Measurements from ENCODE around the gene PSAT1.
A peak's percentile ranks its signal among the peaks of the same experiment; 100 is the strongest.
"Not testable (repeated sequence)": the region's sequence is repeated elsewhere in the genome, so short reads cannot be mapped to it uniquely, and the experiment has no call there.

Gene PSAT1

DNA sequence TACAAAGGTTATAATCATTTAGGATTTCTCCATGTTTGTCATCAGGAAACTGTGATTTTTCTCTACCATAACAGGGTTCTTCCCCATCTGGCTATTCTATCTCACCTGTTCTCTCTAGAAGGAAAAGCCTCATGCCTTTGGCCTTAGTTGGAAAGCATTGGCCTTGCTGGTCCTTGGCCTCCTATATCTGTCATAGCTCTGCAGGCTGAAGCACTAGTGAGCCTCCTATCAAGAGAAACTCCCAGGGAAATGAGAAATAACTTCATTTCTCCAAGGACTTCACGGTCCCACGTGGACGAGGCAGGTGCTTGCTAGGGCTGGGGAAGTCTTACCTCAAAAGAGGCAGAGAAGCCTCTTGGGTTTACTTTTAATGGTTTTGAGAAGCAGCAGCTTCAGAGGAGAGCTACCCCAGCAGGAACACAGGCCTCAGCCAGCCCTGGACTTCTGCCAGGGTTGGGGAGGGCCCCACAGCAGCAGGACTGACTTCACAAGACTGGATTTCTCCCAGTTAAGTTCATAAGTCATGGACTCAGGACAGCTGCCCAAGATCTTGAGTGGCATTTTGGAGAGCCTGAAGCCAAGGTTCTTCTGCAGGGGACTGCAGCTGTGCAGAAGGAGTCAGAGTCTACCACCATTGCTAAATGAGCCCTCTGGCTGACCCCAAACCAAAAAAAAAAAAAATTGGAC lies 15.8 kb upstream of the PSAT1 start:
- in situ Hi-C loops (cut with HindIII; ENCODE audit: low pct_unique_long_range_greater_than_20kb, low sequenced_read_pairs): no loop called here
- TF ChIP-seq JUND (IDR thresholded peaks at IDR 0.05; ENCODE audit: low read depth): no peak
- DNase-seq (ENCODE audit: low read depth in 1 of 2, low spot score in 1 of 2): peak in 1 of 2 experiments; percentile 19

GRCh38 chr9:78284181-78284580 lies 12.7 kb upstream of the PSAT1 start:
- in situ Hi-C loops (cut with HindIII; ENCODE audit: low pct_unique_long_range_greater_than_20kb, low sequenced_read_pairs); DNase-seq (ENCODE audit: low read depth in 1 of 2, low spot score in 1 of 2): not testable (repeated sequence)

DNA sequence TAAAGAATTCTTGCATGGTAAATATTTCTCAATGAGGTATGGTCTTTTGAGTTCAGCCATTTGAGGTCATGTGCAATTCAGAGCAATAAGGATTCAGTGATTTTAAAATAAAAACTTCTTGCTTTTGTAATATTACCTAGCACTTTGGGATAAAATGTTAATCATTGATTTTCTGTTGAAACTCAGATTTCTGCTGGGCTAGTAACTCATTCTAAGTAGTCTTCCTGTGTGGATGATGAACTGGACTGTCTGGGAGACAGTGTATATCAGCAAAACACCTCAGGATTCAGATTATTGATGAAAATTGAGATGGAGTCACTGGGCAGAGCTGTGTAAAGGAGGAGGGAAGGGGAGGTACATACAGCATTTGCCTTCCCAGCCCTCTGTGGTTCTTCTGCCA lies 10.8 kb upstream of the PSAT1 start:
- in situ Hi-C loops (cut with HindIII; ENCODE audit: low pct_unique_long_range_greater_than_20kb, low sequenced_read_pairs): no loop called here
- no peak for TF ChIP-seq JUND (IDR thresholded peaks at IDR 0.05; ENCODE audit: low read depth)
- no peak for DNase-seq (ENCODE audit: low read depth in 1 of 2, low spot score in 1 of 2)

DNA sequence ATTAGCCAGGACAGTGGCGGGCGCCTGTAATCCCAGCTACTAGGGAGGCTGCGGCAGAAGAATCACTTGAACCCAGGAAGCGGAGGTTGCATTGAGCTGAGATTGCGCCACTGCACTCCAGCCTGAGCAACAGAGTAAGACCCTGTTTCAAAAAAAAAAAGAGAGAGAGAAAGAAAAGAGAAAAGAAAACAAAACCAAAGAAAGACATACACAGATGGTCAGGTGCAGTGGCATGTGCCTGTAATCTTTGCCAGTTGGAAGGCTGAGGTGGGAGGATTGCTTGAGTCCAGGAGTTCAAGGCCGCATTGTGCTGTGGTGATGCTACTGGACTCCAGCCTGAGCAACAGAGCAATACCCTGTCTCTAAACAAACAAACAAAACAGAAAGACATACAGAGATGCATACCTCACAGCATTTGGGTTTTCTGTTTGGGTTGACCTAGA lies 10.0 kb upstream of the PSAT1 start:
- in situ Hi-C loops (cut with HindIII; ENCODE audit: low pct_unique_long_range_greater_than_20kb, low sequenced_read_pairs): no loop called here
- DNase-seq (ENCODE audit: low read depth in 1 of 2, low spot score in 1 of 2): no peak
- TF ChIP-seq JUND (IDR thresholded peaks at IDR 0.05; ENCODE audit: low read depth): no peak

DNA sequence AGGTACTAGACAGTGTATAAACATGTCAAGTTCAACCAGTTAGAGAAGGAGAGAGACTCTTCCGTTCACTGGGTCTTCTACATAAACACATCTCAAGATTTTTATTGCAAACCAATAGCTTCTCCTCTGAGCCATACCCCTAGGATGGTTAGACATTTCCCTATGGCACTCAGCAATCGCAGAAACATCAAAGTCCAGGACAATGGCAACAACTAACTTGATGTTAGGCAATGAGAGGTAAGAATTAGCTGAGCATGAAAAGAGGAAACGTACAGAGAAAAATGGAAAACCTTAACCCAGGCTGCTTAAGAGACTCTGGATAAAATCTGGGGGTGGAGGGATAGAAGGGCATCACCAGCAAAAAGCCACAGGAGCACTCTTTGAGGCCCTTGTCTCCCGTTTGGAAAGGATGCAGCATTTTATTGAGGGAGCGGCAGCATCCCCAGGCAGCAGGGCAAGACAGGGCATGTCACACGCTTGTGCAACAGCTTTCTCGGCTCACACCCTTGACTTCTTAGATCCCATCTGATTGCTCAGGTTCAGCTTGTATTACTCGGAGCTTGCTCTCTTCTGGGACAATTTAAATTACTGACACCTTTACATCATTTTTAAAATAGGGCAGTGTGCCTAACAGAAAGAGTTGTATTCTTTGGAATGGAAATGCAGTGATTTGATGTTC lies 8.6 kb upstream of the PSAT1 start:
- no peak for TF ChIP-seq JUND (IDR thresholded peaks at IDR 0.05; ENCODE audit: low read depth)
- DNase-seq (ENCODE audit: low read depth in 1 of 2, low spot score in 1 of 2): peak in 1 of 2 experiments; percentile 36
- in situ Hi-C loops (cut with HindIII; ENCODE audit: low pct_unique_long_range_greater_than_20kb, low sequenced_read_pairs): no loop called here

- no peak for DNase-seq (ENCODE audit: low read depth in 1 of 2, low spot score in 1 of 2)
- no peak for TF ChIP-seq JUND (IDR thresholded peaks at IDR 0.05; ENCODE audit: low read depth)
- in situ Hi-C loops (cut with HindIII; ENCODE audit: low pct_unique_long_range_greater_than_20kb, low sequenced_read_pairs): no loop called here
Measured at GRCh38 chr9:78289474-78289873, 7.5 kb upstream of the PSAT1 start.

GRCh38 chr9:78291240-78291925 lies 5.5 kb upstream of the PSAT1 start:
- DNase-seq (ENCODE audit: low read depth in 1 of 2, low spot score in 1 of 2): no peak
- TF ChIP-seq JUND (IDR thresholded peaks at IDR 0.05; ENCODE audit: low read depth): no peak
- in situ Hi-C loops (cut with HindIII; ENCODE audit: low pct_unique_long_range_greater_than_20kb, low sequenced_read_pairs): no loop called here

DNA sequence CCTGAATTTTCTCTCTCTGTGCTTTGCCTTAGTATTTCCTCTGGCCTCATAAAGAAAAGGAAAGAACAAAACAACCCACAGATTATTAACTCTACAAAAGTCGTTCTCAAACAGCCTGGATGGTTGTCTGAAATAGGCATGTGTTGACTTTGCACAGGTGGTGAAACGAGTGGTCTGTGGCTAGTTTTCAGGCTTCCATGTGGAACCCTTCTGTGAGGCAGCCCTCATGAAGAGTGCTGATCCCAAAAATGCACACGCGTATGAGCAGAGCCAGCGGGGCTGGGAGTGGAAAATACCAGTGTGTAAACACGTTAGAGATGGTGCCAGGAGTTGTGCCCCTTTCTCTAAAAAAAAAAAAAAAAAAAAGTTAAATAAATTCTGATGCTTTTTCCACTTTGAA lies 4.9 kb upstream of the PSAT1 start:
- in situ Hi-C loops (cut with HindIII; ENCODE audit: low pct_unique_long_range_greater_than_20kb, low sequenced_read_pairs): no loop called here
- TF ChIP-seq JUND (IDR thresholded peaks at IDR 0.05; ENCODE audit: low read depth): no peak
- DNase-seq (ENCODE audit: low read depth in 1 of 2, low spot score in 1 of 2): no peak

GRCh38 chr9:78292716-78293497 lies 4.0 kb upstream of the PSAT1 start:
- DNase-seq (ENCODE audit: low read depth in 1 of 2, low spot score in 1 of 2): no peak
- no peak for TF ChIP-seq JUND (IDR thresholded peaks at IDR 0.05; ENCODE audit: low read depth)
- in situ Hi-C loops (cut with HindIII; ENCODE audit: low pct_unique_long_range_greater_than_20kb, low sequenced_read_pairs): no loop called here

DNA sequence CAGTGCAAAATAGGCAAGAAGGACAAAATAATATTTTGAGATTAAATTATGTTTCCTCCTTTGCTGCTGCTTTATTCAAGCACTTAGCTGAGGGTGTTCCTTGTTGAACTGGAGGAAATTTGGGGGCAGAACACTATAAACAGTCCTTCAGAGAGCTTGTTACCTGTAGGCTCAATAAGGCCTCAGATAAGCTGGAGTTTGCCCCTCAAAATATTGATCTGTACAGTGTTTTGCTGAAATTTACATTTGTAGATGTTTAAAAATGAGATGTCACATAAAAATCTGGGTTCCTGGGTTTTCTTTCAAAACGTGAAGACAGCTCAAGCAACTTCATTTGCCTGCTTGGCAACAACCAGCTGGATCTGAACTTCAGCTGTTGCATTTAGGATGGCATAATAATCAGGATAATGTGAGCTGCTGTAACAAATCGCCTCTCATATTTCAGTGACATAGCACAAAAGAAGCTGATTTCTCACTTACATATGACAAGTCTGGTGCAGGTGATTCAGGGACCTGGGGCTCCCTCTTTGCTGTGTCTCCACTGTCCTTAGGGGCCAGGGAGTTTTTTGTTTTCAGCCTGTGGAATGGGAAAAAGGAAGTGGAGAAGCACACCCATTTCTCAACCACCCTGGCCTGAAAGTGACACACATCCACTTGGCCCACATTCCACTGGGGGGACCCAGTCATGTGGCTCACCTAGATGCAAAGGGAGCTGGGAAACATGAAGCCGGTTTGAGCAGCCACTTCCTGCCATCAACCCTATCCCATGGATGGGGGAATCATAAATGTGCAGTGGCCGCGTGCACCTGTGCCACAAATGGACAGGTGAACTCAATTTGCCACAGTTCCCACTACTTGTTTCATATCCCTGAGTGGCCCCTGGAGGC lies 2.4 kb upstream of the PSAT1 start:
- in situ Hi-C loops (cut with HindIII; ENCODE audit: low pct_unique_long_range_greater_than_20kb, low sequenced_read_pairs): no loop called here
- no peak for TF ChIP-seq JUND (IDR thresholded peaks at IDR 0.05; ENCODE audit: low read depth)
- no peak for DNase-seq (ENCODE audit: low read depth in 1 of 2, low spot score in 1 of 2)

DNA sequence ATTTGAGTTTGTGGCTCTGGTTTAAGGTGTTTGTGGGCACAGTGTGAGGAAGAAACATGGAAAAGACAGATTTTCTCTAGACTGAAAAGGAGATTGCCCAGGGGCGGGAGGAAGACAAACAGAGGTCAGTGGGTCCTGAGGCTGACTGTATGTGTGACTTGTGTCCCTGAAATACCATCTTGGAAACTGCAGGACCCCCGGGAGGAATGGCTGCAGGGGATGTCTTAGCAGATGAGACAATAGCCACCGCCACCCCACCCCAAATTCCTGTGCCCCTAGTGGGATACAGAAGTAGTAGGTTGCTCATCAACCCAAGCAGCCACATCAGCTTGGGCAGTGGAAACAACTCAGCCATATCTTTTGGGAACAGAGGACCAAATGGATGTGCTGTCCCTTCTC lies 1.7 kb upstream of the PSAT1 start:
- no peak for DNase-seq (ENCODE audit: low read depth in 1 of 2, low spot score in 1 of 2)
- TF ChIP-seq JUND (IDR thresholded peaks at IDR 0.05; ENCODE audit: low read depth): no peak
- in situ Hi-C loops (cut with HindIII; ENCODE audit: low pct_unique_long_range_greater_than_20kb, low sequenced_read_pairs): no loop called here

GRCh38 chr9:78295731-78296130 lies 1.2 kb upstream of the PSAT1 start:
- in situ Hi-C loops (cut with HindIII; ENCODE audit: low pct_unique_long_range_greater_than_20kb, low sequenced_read_pairs): no loop called here
- DNase-seq (ENCODE audit: low read depth in 1 of 2, low spot score in 1 of 2): no peak
- no peak for TF ChIP-seq JUND (IDR thresholded peaks at IDR 0.05; ENCODE audit: low read depth)
